GM12878 (cell line): ENCODE results near the gene SHOC2. TPM values are rescaled to one million over a fixed set of nuclear protein-coding genes. Genes with fewer than 3 reads are reported as not detected.

Source experiments
- ATAC-seq: fragments of 200-7000 bp; cut with Tn5 transposase; 3 replicates; pipeline ENCODE4 v1.9.1; 2020; ENCODE audit warnings: mild to moderate bottlenecking, moderate library complexity
- BruUV-seq: library from RNA; stranded (reverse); fragments of 400-500 nt; replicated peaks from 2 replicates; lab custom pipeline; 2021; lab: Mats Ljungman, UMichigan
- CTCF ChIA-PET: fragments of 300-600 bp; sonication (Branson Sonifier 250); formaldehyde crosslinking; extraction: SDS; loops from one replicate; lab custom pipeline; 2021; ENCODE audit warnings: inconsistent platforms; lab: Yijun Ruan, JAX
- POLR2A ChIA-PET: fragments of 350-600 bp; formaldehyde crosslinking; extraction: SDS; loops from one replicate; lab custom pipeline; 2021; ENCODE audit warnings: inconsistent platforms; lab: Charles Lee
- RAD21 ChIA-PET: fragments of 300-600 bp; sonication (Branson Sonifier 250); formaldehyde crosslinking; loops from one replicate; lab custom pipeline; 2023; ENCODE audit warnings: antibody characterized with exemption; ENCODE audit not compliant: unreplicated experiment; lab: Charles Lee
- SMC1A ChIA-PET: fragments of 300-600 bp; sonication (Branson Sonifier 250); formaldehyde crosslinking; loops from one replicate; lab custom pipeline; 2023; ENCODE audit not compliant: unreplicated experiment, uncharacterized antibody; lab: Charles Lee
- DNase-seq: peaks from one replicate; pipeline ENCODE4 v3.0.0-alpha.2; 2011; ENCODE audit warnings: low read depth, low spot score
- FAIRE-seq: peaks from 3 replicates; lab custom pipeline; 2011; peaks lifted over from hg19 to GRCh38; lab: Jason Lieb, UNC
- H2AFZ ChIP-seq: 2 replicates; pipeline ENCODE4 v1.6.0; 2011; ENCODE audit warnings: low read depth, low read length, control low read depth; ENCODE audit not compliant: control insufficient read depth
- H3K27ac ChIP-seq: 2 replicates; pipeline ENCODE4 v1.5.1; 2011; ENCODE audit warnings: control low read depth; ENCODE audit not compliant: control insufficient read depth, insufficient read depth
- H3K27me3 ChIP-seq, 2 experiments: replicated peaks in 1 of 2; 2 replicates each; pipeline versions ENCODE4 v1.6.0 to v1.6.1; 2011; ENCODE audit warnings: low read length in 1 of 2; ENCODE audit not compliant: control insufficient read depth in 2 of 2, insufficient read depth in 2 of 2
- H3K36me3 ChIP-seq, 2 experiments: 2 replicates each; pipeline ENCODE4 v1.5.1; 2011; ENCODE audit warnings: low read length in 1 of 2; ENCODE audit not compliant: control insufficient read depth in 2 of 2, insufficient read depth in 2 of 2
- H3K4me1 ChIP-seq: 2 replicates; pipeline ENCODE4 v1.6.1; 2011; ENCODE audit warnings: mild to moderate bottlenecking, low read length, moderate library complexity, mixed read lengths; ENCODE audit not compliant: control insufficient read depth, insufficient read depth
- H3K4me2 ChIP-seq: 2 replicates; pipeline ENCODE4 v1.6.0; 2011; ENCODE audit warnings: control low read depth; ENCODE audit not compliant: control insufficient read depth, insufficient read depth
- H3K4me3 ChIP-seq: fragments of 200-600 bp; sonication (generic); 2 replicates; pipeline ENCODE4 v1.5.1; 2016
- H3K79me2 ChIP-seq: 2 replicates; pipeline ENCODE4 v1.6.0; 2011; ENCODE audit warnings: low read length; ENCODE audit not compliant: control insufficient read depth, insufficient read depth
- H3K9ac ChIP-seq: 2 replicates; pipeline ENCODE4 v1.8.0; 2011; ENCODE audit warnings: low read length, control low read depth, mixed read lengths; ENCODE audit not compliant: control insufficient read depth, insufficient read depth
- H3K9me3 ChIP-seq: replicated peaks from 3 replicates; pipeline ENCODE4 v1.5.1; 2011; ENCODE audit warnings: mild to moderate bottlenecking, low read length; ENCODE audit not compliant: control insufficient read depth, insufficient read depth
- H4K20me1 ChIP-seq: 2 replicates; pipeline ENCODE4 v1.6.0; 2011; ENCODE audit not compliant: control insufficient read depth, insufficient read depth
- EED ChIP-seq: sonication (generic); IDR thresholded peaks from 2 replicates; pipeline ENCODE4 v1.6.1; 2016; ENCODE audit warnings: antibody characterized with exemption, low read depth
- EP300 ChIP-seq, 2 experiments: fragments of 150-350 bp in 1 of 2; IDR thresholded peaks; 2 replicates each; pipeline ENCODE4 v1.6.1; 2011 to 2012; ENCODE audit warnings: low read depth in 2 of 2, low read length in 2 of 2, borderline replicate concordance in 1 of 2, improper control_type of control experiment in 1 of 2, inconsistent platforms in 1 of 2; ENCODE audit not compliant: control insufficient read depth in 1 of 2
- FOXM1 ChIP-seq: IDR thresholded peaks from 2 replicates; pipeline ENCODE4 v1.6.1; 2012; ENCODE audit warnings: low read depth, mild to moderate bottlenecking, inconsistent platforms, low read length, moderate library complexity
- GATAD2B ChIP-seq: fragments of 450-650 bp; conservative IDR thresholded peaks from 2 replicates; pipeline ENCODE4 v1.6.1; 2017; ENCODE audit warnings: low read depth, mild to moderate bottlenecking, moderate library complexity
- HDAC2 ChIP-seq: fragments of 200-600 bp; sonication (generic); IDR thresholded peaks from 2 replicates; pipeline ENCODE4 v1.6.1; 2017
- IKZF1 ChIP-seq: fragments of 450-650 bp; conservative IDR thresholded peaks from 2 replicates; pipeline ENCODE4 v1.6.1; 2017; ENCODE audit warnings: antibody characterized with exemption, mild to moderate bottlenecking
- KLF5 ChIP-seq: fragments of 450-650 bp; IDR thresholded peaks from 2 replicates; pipeline ENCODE4 v1.6.1; 2014; ENCODE audit warnings: mild to moderate bottlenecking; ENCODE audit not compliant: partially characterized antibody
- MYB ChIP-seq: fragments of 150-350 bp; IDR thresholded peaks from 2 replicates; pipeline ENCODE4 v1.6.1; 2014; ENCODE audit warnings: mild to moderate bottlenecking, low read depth, low read length, borderline replicate concordance
- PML ChIP-seq: IDR thresholded peaks from 2 replicates; pipeline ENCODE4 v1.6.1; 2012; ENCODE audit warnings: low read length, inconsistent platforms
- RFX5 ChIP-seq: IDR thresholded peaks from 2 replicates; pipeline ENCODE4 v1.6.1; 2011; ENCODE audit warnings: low read depth, low read length, improper control_type of control experiment
- SIN3A ChIP-seq: IDR thresholded peaks from 2 replicates; pipeline ENCODE4 v1.6.1; 2012; ENCODE audit warnings: low read depth, low read length, improper control_type of control experiment
- SMARCA5 ChIP-seq: fragments of 450-650 bp; IDR thresholded peaks from 2 replicates; pipeline ENCODE4 v1.6.1; 2017; ENCODE audit warnings: mild to moderate bottlenecking
- SMC3 ChIP-seq: IDR thresholded peaks from 2 replicates; pipeline ENCODE4 v1.6.1; 2011; ENCODE audit warnings: low read length, improper control_type of control experiment, borderline replicate concordance
- WGBS: methylation state at CpG from one replicate; pipeline ENCODE4 v1.1.6; 2016; ENCODE audit warnings: low lambda C conversion rate; ENCODE audit not compliant: insufficient replicate concordance, insufficient coverage; ENCODE audit errors: missing lambda C conversion rate; 5-methylcytosine and 5-hydroxymethylcytosine counted together
- in situ Hi-C: fragments of 300-500 bp; cut with MboI; formaldehyde crosslinking; loops from 9 replicates; pipeline ENCODE4 v1.14.3; 2018; ENCODE audit warnings: mixed read lengths
- intact Hi-C: fragments of 100-400 bp; cut with micrococcal nuclease; formaldehyde crosslinking; loops from one replicate; pipeline ENCODE4 v1.14.2; 2022; ENCODE audit not compliant: unreplicated experiment
- polyA plus RNA-seq, 11 experiments: library from polyadenylated mRNA; depleted of rRNA in 4 of 11; unstranded in 6 of 11; stranded (reverse) in 5 of 11; fragments of >200 nt; fragmentation: Nextera tagmentation in 4 of 11; fragmentation: Illumina TruSeq in 1 of 11; extraction: Ambion mirVana in 4 of 11; extraction: Trizol in 1 of 11; gene quantifications; 1 replicate in 1 of 11; 2 replicates in 10 of 11; pipeline versions ENCODE4 v1.2.1 to v1.2.3, GENCODE V29; 2011 to 2016; ENCODE audit warnings: inconsistent platforms in 2 of 11, missing spikeins in 2 of 11, low read depth in 1 of 11
- total RNA-seq, 4 experiments: library from RNA; depleted of rRNA in 3 of 4; stranded (reverse); fragments of >200 nt in 3 of 4; fragmentation: Illumina TruSeq in 1 of 4; extraction: Trizol in 1 of 4; gene quantifications; 2 replicates each; pipeline versions ENCODE4 v1.2.1 to v1.2.3, GENCODE V29; 2013 to 2021
- TF ChIP-seq, protein P1 (sequence below): IDR thresholded peaks from 2 replicates; pipeline ENCODE4 v1.6.1; 2012; ENCODE audit warnings: low read depth, low read length, improper control_type of control experiment
- TF ChIP-seq, protein P2 (sequence below): fragments of 450-650 bp; IDR thresholded peaks from 2 replicates; pipeline ENCODE4 v1.6.1; 2017; ENCODE audit warnings: antibody characterized with exemption, mild to moderate bottlenecking, moderate library complexity
- TF ChIP-seq, protein P3 (sequence below): IDR thresholded peaks from 2 replicates; pipeline ENCODE4 v1.6.1; 2011; ENCODE audit warnings: mild to moderate bottlenecking, low read depth, low read length, moderate library complexity; ENCODE audit not compliant: insufficient replicate concordance

The SHOC2 gene
- total and polyA plus RNA-seq, 10 of the 15 experiments (the other 5 are each of a cell fraction or from before 2014, with no cell fraction given), result 24.8 to 65.3 (median 42.6) TPM

DNA sequence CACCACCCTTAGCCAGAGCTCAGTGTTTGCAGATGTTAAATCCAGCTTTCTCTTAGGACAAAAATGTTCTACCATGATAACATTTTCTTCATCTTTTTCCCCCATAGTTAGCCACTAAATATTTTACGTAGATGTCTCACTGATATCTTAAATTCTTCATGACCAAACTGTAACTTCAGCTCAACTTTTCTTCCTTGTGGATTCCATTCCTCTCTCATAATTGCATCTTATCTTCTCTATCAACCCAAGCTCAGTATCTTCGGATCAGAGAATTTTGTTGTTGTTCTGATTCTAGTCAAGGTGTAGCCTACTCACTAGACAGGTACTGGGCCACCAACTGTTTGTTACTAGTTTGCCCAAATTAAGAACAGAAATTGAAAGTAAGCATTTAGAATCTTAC lies 60.2 kb downstream of the SHOC2 start:
- TF ChIP-seq IKZF1 (no peak), SMC3 (no peak), PML (no peak), GATAD2B (no peak), KLF5 (no peak), EED (no peak), HDAC2 (no peak), MYB (no peak), RFX5 (no peak), SIN3A (no peak), SMARCA5 (no peak), FOXM1 (no peak), EP300 (IDR thresholded peaks at IDR 0.05; ENCODE audit: borderline replicate concordance in 1 of 2, control insufficient read depth in 1 of 2, low read depth in 2 of 2, low read length in 2 of 2) (no peak)
- TF ChIP-seq, protein P1, sequence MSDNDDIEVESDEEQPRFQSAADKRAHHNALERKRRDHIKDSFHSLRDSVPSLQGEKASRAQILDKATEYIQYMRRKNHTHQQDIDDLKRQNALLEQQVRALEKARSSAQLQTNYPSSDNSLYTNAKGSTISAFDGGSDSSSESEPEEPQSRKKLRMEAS, result no peak
- TF ChIP-seq, protein P2, sequence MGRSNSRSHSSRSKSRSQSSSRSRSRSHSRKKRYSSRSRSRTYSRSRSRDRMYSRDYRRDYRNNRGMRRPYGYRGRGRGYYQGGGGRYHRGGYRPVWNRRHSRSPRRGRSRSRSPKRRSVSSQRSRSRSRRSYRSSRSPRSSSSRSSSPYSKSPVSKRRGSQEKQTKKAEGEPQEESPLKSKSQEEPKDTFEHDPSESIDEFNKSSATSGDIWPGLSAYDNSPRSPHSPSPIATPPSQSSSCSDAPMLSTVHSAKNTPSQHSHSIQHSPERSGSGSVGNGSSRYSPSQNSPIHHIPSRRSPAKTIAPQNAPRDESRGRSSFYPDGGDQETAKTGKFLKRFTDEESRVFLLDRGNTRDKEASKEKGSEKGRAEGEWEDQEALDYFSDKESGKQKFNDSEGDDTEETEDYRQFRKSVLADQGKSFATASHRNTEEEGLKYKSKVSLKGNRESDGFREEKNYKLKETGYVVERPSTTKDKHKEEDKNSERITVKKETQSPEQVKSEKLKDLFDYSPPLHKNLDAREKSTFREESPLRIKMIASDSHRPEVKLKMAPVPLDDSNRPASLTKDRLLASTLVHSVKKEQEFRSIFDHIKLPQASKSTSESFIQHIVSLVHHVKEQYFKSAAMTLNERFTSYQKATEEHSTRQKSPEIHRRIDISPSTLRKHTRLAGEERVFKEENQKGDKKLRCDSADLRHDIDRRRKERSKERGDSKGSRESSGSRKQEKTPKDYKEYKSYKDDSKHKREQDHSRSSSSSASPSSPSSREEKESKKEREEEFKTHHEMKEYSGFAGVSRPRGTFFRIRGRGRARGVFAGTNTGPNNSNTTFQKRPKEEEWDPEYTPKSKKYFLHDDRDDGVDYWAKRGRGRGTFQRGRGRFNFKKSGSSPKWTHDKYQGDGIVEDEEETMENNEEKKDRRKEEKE, result no peak
- TF ChIP-seq, protein P3, sequence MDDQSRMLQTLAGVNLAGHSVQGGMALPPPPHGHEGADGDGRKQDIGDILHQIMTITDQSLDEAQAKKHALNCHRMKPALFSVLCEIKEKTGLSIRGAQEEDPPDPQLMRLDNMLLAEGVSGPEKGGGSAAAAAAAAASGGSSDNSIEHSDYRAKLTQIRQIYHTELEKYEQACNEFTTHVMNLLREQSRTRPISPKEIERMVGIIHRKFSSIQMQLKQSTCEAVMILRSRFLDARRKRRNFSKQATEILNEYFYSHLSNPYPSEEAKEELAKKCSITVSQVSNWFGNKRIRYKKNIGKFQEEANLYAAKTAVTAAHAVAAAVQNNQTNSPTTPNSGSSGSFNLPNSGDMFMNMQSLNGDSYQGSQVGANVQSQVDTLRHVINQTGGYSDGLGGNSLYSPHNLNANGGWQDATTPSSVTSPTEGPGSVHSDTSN, result no peak
- SMC1A ChIA-PET, result interaction anchor here (1.1 kb wide), 1 partner anchor 11 kb away, joined by 4 read pairs; no protein-coding TSS in a partner anchor
- H3K79me2 ChIP-seq, result peaks cover 68% of the 10 kb centered on the region
- POLR2A ChIA-PET, result interaction anchor here (0.9 to 1.3 kb wide), 2 partner anchors 32 to 144 kb away, joined by 3 read pairs; no protein-coding TSS in a partner anchor
- no peak overlapping the region; the same call in 1 of the 2 replicates for H3K4me2 ChIP-seq
- H3K9me3 ChIP-seq, result peaks cover 17% of the 10 kb centered on the region
- no peaks in the 10 kb centered on the region for H4K20me1 ChIP-seq
- no peak for FAIRE-seq
- in situ Hi-C loops (no loop called here), intact Hi-C loops (no loop called here)
- 98% methylated on average over 2 of the region's 2 CpGs for WGBS
- no peak overlapping the region for H3K9ac ChIP-seq
- H3K4me1 ChIP-seq, result peaks cover 9% of the 10 kb centered on the region; the same call in 1 of the 2 replicates
- RAD21 ChIA-PET, result interaction anchor here (0.6 kb wide), 1 partner anchor 410 kb away, joined by 3 read pairs; no protein-coding TSS in a partner anchor
- H2AFZ ChIP-seq, result no peak overlapping the region
- H3K4me3 ChIP-seq, result no peak overlapping the region
- no peak for DNase-seq
- ATAC-seq, result peak; percentile 19; the same call in 1 of the 3 replicates
- no TSS peak for BruUV-seq
- CTCF ChIA-PET, result interaction anchor here (1.2 to 1.5 kb wide), 2 partner anchors 23 to 27 kb away, joined by 3 to 4 read pairs; no protein-coding TSS in a partner anchor
- no peak overlapping the region for H3K27ac ChIP-seq
- no peaks in the 10 kb centered on the region for H3K27me3 ChIP-seq
- H3K36me3 ChIP-seq, result peaks cover 0 to 6% of the 10 kb centered on the region in 2 experiments; a peak in 2 of 4 replicates
